LNCaP clone FGC (cell line): ENCODE results near the gene LIPC.

Source experiments
- DNase-seq: peaks from one replicate; pipeline ENCODE4 v3.0.0-alpha.2; 2011; ENCODE audit warnings: low read depth
- H3K4me3 ChIP-seq: 2 replicates; pipeline ENCODE4 v1.5.1; 2011; ENCODE audit warnings: mild to moderate bottlenecking, low read depth, low read length, control low read depth
- CTCF ChIP-seq: IDR thresholded peaks from 2 replicates; pipeline ENCODE4 v1.5.1; 2012; ENCODE audit warnings: mild to moderate bottlenecking; ENCODE audit not compliant: control insufficient read depth, insufficient read depth; ENCODE audit errors: extremely low read depth

The LIPC gene

GRCh38 chr15:58448331-58448730, 16.5 kb downstream of the LIPC start:
- TF ChIP-seq CTCF = no peak
- DNase-seq = no peak
- H3K4me3 ChIP-seq = no peak overlapping the region

GRCh38 chr15:58448906-58449305, 17.1 kb downstream of the LIPC start:
- DNase-seq = no peak
- no peak for TF ChIP-seq CTCF
- H3K4me3 ChIP-seq = no peak overlapping the region

DNA sequence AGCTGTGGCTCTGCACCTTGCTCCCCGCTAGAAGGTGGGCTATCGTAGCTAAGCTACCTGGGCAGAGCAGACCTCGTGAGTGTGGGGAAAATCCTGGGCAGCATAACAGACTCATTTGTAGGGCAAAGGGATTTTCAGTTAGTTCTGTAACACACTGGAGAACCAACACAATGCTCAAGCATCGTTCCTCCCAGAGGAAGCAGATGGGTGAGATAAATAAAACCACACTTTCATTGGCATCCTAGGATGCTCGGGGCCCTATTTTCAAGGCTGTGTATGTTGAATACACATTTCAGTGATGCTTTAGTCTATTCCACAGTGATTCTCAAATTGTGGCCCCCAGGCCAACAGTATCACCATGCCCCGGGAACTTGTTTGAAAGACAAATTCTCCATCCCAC, 20.0 kb downstream of the LIPC start:
- no peak overlapping the region for H3K4me3 ChIP-seq
- DNase-seq = no peak
- TF ChIP-seq CTCF = no peak

DNA sequence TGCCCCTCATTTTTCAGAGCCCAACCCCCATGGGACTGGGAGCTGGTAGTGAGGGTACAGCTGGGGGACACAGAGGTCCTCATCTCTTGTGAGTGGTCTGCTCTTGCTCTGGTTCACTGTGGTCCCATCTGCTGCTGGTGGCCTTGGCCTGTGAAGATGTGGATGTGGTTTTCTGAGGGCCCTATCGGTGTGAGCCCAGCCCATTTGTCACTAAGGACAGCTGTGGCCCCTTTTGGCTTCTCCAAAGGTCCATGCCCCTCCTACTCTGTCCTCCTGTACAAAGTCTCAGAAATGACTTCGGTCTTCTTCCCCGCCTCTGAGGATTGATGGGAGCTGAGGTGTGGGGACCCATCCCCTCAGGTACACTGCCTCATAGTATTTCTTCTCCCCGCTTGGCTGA, 21.0 kb downstream of the LIPC start:
- no peak for DNase-seq
- TF ChIP-seq CTCF = no peak
- H3K4me3 ChIP-seq = no peak overlapping the region

- no peak overlapping the region for H3K4me3 ChIP-seq
- TF ChIP-seq CTCF = no peak
- no peak for DNase-seq
These were observed 22.4 kb downstream of the LIPC start for GRCh38 chr15:58453931-58454793.

DNA sequence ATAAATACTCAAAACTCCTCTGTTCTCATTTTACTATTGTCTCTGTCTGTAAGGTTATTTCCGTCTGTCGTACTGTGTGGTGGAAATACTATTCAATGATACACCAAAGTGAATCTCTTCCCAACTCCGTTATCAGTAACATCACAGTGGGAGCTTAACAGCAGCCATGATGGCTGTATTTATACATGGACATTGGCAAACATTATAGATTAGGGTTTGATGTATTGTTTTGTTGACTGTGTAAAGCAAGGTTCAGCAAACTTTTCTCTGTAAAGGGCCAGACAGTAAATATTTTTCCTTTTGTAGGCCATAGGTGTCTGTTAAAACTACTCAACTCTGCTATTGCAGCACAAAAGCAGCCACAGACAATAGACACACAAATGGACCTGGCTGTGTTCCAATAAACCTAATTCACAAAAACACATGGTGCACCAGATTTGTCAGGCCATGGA, 23.2 kb downstream of the LIPC start:
- DNase-seq = no peak
- H3K4me3 ChIP-seq = no peak overlapping the region
- TF ChIP-seq CTCF = no peak

- H3K4me3 ChIP-seq = no peak overlapping the region
- no peak for DNase-seq
- no peak for TF ChIP-seq CTCF
These were observed 25.7 kb downstream of the LIPC start for GRCh38 chr15:58457466-58457965.
